Renal cortical epithelial cell (primary cell): ENCODE results near the gene KCNN2. TPM values are rescaled to one million over a fixed set of nuclear protein-coding genes. Genes with fewer than 3 reads are reported as not detected.

Experiments used
- DNase-seq: peaks from one replicate; pipeline ENCODE4 v3.0.0-alpha.2; 2011; ENCODE audit warnings: low read depth
- total RNA-seq: library from RNA; depleted of rRNA; stranded (reverse); fragments of >200 nt; gene quantifications from 2 replicates; pipeline ENCODE4 v1.2.3, GENCODE V29; 2014

KCNN2 gene
- total RNA-seq, 1 donor from 2014 or later: 0.20 TPM

DNA sequence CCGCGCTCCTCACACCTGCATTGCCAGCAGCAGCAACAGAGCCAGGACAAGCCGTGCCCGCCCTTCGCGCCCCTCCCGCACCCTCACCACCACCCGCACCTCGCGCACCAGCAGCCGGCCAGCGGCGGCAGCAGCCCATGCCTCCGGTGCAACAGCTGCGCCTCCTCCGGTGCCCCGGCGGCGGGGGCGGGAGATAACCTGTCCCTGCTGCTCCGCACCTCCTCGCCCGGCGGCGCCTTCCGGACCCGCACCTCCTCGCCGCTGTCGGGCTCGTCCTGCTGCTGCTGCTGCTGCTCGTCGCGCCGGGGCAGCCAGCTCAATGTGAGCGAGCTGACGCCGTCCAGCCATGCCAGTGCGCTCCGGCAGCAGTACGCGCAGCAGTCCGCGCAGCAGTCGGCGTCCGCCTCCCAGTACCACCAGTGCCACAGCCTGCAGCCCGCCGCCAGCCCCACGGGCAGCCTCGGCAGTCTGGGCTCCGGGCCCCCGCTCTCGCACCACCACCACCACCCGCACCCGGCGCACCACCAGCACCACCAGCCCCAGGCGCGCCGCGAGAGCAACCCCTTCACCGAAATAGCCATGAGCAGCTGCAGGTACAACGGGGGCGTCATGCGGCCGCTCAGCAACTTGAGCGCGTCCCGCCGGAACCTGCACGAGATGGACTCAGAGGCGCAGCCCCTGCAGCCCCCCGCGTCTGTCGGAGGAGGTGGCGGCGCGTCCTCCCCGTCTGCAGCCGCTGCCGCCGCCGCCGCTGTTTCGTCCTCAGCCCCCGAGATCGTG lies 517 bp downstream of the KCNN2 start:
- DNase-seq: no peak

GRCh38 chr5:114362977-114363761 lies 1.3 kb downstream of the KCNN2 start:
- no peak for DNase-seq

DNA sequence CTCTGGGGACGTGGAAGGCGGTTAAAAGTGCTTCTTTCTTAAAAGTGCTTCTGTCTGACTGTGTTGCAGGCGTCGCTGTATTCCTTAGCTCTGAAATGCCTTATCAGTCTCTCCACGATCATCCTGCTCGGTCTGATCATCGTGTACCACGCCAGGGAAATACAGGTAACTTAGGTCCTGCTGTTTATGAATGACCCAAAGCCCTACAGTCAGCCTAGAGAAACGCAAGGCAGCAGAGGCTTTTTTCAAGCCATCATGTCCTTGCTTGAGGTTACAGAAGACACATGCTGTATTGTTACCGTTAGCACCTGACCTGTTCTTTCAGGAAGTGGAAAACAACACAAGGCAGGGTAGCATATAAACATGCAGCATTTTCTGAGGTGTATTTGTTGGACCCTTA lies 2.0 kb downstream of the KCNN2 start:
- no peak for DNase-seq

- DNase-seq: peak; percentile 11
Observed at GRCh38 chr5:114367029-114367428, 5.2 kb downstream of the KCNN2 start.

GRCh38 chr5:114369680-114370417 lies 8.0 kb downstream of the KCNN2 start:
- no peak for DNase-seq

GRCh38 chr5:114377050-114377844 lies 15.4 kb downstream of the KCNN2 start:
- DNase-seq: no peak

DNA sequence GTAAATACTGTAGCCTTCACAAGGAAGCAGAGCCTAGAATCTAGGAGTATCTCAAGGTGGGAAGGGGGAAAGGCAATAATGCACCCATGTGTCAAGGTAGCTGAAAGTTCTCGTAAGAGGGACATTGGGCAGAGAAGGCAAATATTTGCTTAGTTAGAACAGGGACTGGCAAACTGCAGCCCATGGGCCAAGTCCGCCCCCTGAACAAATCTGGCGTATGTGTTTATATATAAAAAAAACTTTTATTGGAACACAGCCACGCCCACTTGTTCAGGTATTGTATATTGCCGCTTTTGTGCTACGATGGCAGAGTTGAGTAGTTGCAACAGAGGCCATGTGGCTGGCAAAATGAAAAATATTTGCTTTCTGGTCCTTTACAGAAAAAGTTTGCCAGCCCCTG lies 16.1 kb downstream of the KCNN2 start:
- no peak for DNase-seq

GRCh38 chr5:114380721-114381120 lies 18.9 kb downstream of the KCNN2 start:
- no peak for DNase-seq

DNA sequence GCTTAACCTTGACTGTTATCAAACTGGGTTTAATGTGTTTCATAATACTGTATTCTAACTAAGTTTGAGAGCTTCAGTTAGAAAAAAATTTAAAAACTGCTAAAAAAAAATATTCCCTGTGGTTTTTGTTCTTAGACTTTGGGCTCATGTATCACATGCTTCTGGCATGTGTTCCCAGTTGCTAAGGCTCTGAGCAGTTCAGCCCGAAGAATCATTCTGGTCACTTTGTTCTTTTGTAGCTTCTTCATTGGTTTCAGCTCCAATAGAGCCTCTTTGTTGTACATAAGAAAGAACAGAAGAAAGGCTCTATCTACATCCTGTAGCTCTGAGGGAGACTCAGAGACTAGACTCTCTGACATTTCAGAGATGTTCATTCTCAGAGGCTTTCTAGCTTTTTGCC lies 25.6 kb downstream of the KCNN2 start:
- no peak for DNase-seq

GRCh38 chr5:114390431-114390830 lies 28.6 kb downstream of the KCNN2 start:
- DNase-seq: no peak

- peak; percentile 51 for DNase-seq
Observed at GRCh38 chr5:114391321-114391720, 29.5 kb downstream of the KCNN2 start.

GRCh38 chr5:114393159-114393558 lies 31.3 kb downstream of the KCNN2 start:
- DNase-seq: peak; percentile 41

DNA sequence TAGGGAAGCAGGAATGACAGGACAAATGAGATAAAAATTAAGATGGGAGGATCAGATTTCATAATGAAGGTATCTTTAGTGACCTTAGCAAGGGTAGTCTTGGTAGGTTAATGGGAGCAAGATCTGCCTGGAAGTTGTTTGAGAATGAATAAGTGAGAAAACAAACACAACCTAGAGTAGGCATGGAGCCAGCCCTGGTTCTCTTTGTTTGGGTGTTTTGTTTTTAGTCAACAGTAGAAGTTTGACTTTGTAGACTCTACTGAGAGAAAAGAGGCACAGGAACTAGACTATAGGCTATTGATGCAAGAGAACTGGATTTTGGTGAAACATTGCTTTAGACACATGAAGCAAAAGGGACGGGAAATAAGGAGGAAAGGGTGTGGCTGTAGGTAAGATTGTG lies 40.3 kb downstream of the KCNN2 start:
- no peak for DNase-seq

- DNase-seq: no peak
Observed at GRCh38 chr5:114407783-114408182, 45.9 kb downstream of the KCNN2 start.

DNA sequence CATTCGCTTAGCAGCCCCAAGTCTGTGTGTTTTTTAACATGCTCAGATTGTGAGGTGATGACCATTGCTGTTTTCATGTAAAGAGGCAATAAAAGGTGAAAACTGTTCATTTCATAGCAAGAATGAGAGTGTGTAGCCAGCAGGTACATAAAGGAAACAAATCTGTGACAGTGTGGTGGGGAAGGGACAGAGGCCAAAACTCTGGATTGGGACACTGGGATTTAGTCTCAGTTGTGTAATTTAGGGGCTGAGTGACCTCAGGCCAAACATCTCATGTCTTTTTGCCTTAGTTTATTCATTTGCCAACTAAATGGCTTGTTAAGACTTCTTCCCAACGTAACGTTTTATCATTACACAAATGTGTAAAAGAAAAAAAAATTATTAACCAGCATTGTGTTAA lies 47.0 kb downstream of the KCNN2 start:
- no peak for DNase-seq

GRCh38 chr5:114411380-114411931 lies 49.6 kb downstream of the KCNN2 start:
- DNase-seq: no peak

DNA sequence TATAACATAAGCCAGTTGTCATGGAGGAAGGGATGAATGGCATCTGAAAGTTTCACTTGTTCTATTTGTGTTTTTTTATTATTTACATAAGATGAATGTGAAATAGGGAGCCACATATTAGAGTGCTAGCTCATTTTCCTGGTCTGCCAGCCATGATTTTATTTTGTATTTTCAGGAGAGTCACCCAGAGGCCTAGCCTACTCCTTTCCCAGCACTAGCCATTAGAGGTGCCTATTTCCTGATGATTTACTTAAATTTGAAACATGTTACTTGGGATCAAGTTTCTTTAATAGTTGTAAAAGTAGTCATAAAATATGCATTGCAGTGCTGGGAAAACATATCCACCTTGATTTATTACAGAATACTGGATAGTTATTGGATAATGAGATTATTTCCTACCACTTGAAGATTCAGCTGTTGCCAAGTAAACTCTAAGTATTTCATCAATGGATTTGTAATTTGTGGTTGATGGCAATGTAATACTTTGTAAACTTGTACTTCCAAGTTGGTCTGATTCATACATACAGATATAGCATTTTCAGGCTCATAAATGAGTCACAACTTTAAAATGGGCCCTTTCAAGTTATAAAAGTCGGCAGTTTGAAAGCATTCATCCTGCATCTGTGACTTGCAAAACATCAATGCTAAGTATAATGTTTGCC lies 50.8 kb downstream of the KCNN2 start:
- DNase-seq: peak; percentile 78

DNA sequence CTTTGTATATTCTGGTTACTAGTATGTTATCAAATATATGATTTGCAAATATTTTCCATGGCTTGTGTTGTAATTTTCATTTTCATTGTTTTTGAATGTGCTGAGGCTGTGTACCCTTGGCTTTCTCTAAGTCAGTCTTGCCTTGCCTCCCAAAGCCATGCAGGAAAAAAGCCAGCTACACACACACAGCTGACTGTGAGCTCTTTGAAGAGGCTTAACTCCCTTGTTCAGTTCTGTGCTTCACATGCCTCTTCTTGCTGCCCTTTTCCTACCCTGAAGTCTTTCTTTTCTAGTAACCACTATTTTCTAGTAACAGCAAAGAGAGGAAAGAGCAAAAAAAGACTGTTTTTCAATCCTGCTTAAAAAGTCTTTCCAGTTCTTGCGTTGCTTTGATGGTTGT lies 53.9 kb downstream of the KCNN2 start:
- no peak for DNase-seq

- no peak for DNase-seq
Observed at GRCh38 chr5:114416254-114416653, 54.4 kb downstream of the KCNN2 start.

DNA sequence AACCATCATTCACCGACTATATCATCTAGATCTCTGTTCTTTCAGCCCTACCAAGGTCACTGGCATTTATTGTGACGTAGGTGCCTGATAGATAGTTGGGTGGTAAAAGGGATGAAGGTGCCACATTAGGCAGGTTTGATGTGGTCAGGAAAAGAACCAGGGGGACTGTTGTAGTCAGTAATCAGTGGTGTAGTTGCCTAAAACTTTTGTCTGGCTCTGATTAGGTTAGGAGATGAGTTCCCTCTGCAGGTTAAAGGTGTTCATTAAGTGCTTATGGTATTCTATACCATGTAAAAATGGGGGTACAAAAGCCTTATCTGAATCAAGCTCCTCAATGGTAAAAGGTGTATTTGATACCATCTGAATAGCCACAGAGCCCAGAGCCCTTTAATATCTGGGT lies 55.6 kb downstream of the KCNN2 start:
- DNase-seq: no peak
